Esophagus squamous epithelium (tissue), 5 donors: ENCODE measurements around the gene ESM1. TPM values are rescaled to one million over a fixed set of nuclear protein-coding genes. Genes with fewer than 3 reads are reported as not detected.
"Not testable (repeated sequence)": the region's sequence is repeated elsewhere in the genome, so short reads cannot be mapped to it uniquely, and the experiment has no call there.

ENCODE experiments used
- DNase-seq: peaks from one replicate; lab custom pipeline; 2025; lab: John Stamatoyannopoulos, UW
- H3K27ac ChIP-seq, 4 donors: fragments of 200-600 bp; sonication (generic); one replicate each; pipeline ENCODE4 v1.5.1; 2016 to 2019; ENCODE audit warnings: mild to moderate bottlenecking in 1 of 4
- H3K27me3 ChIP-seq, 4 donors: fragments of 200-600 bp; sonication (generic); 1 replicate in 3 of 4; 2 replicates in 1 of 4; pipeline versions ENCODE4 v1.5.1 to v1.6.0; 2017 to 2021; ENCODE audit warnings: antibody characterized with exemption in 1 of 4
- H3K36me3 ChIP-seq, 3 donors: fragments of 200-600 bp; sonication (generic); one replicate each; pipeline ENCODE4 v1.5.1; 2016 to 2019
- H3K4me1 ChIP-seq, 3 donors: fragments of 200-600 bp; sonication (generic); one replicate each; pipeline ENCODE4 v1.5.1; 2017 to 2019
- H3K4me3 ChIP-seq, 4 donors: fragments of 200-600 bp; sonication (generic); 1 replicate in 3 of 4; 2 replicates in 1 of 4; pipeline ENCODE4 v1.5.1; 2016 to 2019; ENCODE audit warnings: mild to moderate bottlenecking in 2 of 4, moderate library complexity in 1 of 4
- H3K9me3 ChIP-seq, 3 donors: fragments of 200-600 bp; sonication (generic); one replicate each; pipeline ENCODE4 v1.5.1; 2016 to 2019
- POLR2A ChIP-seq, 4 donors: fragments of 450-650 bp; IDR thresholded peaks; one replicate each; pipeline ENCODE4 v1.6.1; 2017; ENCODE audit warnings: antibody characterized with exemption in 4 of 4, mild to moderate bottlenecking in 4 of 4, moderate library complexity in 3 of 4
- WGBS, 2 donors: methylation state at CpG; one replicate each; pipeline ENCODE4 v1.1.5; 2018; 5-methylcytosine and 5-hydroxymethylcytosine counted together
- intact Hi-C: fragments of 100-400 bp; cut with DNase I; formaldehyde crosslinking; loops from one replicate; pipeline ENCODE4 v1.15.0; 2022
- total RNA-seq, 4 donors: library from RNA; depleted of rRNA; stranded (reverse); fragments of >200 nt; gene quantifications; one replicate each; pipeline ENCODE4 v1.1.0, GENCODE V29; 2016
- TF ChIP-seq, protein P1 (sequence below), 6 experiments: fragments of 450-650 bp in 4 of 6; fragments of 200-600 bp in 2 of 6; sonication (generic) in 2 of 6; IDR thresholded peaks; one replicate each; pipeline ENCODE4 v1.5.1; 2016 to 2019; ENCODE audit warnings: antibody characterized with exemption in 6 of 6, mild to moderate bottlenecking in 4 of 6, moderate library complexity in 4 of 6
- donor health status: DM: yes; HTN: yes; CAD: no.

Gene ESM1
- total RNA-seq, 4 donors from 2014 or later: 0.95 TPM; not detected in 3

GRCh38 chr5:55027595-55027994, 42.2 kb upstream of the ESM1 start:
- DNase-seq: no peak
- no peaks in the 10 kb centered on the region for H3K9me3 ChIP-seq
- peaks cover 0 to 10% (median 0%) of the 10 kb centered on the region in 4 donors for H3K27me3 ChIP-seq
- 64 to 75% methylated on average over 3 of the region's 3 CpGs for WGBS, 2 donors
- intact Hi-C loops: no loop called here
- no peak overlapping the region for H3K4me3 ChIP-seq
- TF ChIP-seq, protein P1, sequence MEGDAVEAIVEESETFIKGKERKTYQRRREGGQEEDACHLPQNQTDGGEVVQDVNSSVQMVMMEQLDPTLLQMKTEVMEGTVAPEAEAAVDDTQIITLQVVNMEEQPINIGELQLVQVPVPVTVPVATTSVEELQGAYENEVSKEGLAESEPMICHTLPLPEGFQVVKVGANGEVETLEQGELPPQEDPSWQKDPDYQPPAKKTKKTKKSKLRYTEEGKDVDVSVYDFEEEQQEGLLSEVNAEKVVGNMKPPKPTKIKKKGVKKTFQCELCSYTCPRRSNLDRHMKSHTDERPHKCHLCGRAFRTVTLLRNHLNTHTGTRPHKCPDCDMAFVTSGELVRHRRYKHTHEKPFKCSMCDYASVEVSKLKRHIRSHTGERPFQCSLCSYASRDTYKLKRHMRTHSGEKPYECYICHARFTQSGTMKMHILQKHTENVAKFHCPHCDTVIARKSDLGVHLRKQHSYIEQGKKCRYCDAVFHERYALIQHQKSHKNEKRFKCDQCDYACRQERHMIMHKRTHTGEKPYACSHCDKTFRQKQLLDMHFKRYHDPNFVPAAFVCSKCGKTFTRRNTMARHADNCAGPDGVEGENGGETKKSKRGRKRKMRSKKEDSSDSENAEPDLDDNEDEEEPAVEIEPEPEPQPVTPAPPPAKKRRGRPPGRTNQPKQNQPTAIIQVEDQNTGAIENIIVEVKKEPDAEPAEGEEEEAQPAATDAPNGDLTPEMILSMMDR (IDR thresholded peaks at IDR 0.05): no peak
- TF ChIP-seq POLR2A (IDR thresholded peaks at IDR 0.05): no peak
- H3K27ac ChIP-seq: no peak overlapping the region
- H3K4me1 ChIP-seq: no peaks in the 10 kb centered on the region
- no peaks in the 10 kb centered on the region for H3K36me3 ChIP-seq

GRCh38 chr5:55022450-55022849, 37.1 kb upstream of the ESM1 start:
- no peak overlapping the region for H3K4me3 ChIP-seq
- DNase-seq: no peak
- WGBS, 2 donors: 25 to 45% methylated on average over 2 of the region's 2 CpGs
- no peak overlapping the region for H3K27ac ChIP-seq
- H3K36me3 ChIP-seq: no peaks in the 10 kb centered on the region
- TF ChIP-seq, protein P1 (IDR thresholded peaks at IDR 0.05): no peak
- H3K27me3 ChIP-seq: peaks cover 0 to 10% (median 0%) of the 10 kb centered on the region in 4 donors
- H3K9me3 ChIP-seq: no peaks in the 10 kb centered on the region
- intact Hi-C loops: no loop called here
- no peaks in the 10 kb centered on the region for H3K4me1 ChIP-seq

DNA sequence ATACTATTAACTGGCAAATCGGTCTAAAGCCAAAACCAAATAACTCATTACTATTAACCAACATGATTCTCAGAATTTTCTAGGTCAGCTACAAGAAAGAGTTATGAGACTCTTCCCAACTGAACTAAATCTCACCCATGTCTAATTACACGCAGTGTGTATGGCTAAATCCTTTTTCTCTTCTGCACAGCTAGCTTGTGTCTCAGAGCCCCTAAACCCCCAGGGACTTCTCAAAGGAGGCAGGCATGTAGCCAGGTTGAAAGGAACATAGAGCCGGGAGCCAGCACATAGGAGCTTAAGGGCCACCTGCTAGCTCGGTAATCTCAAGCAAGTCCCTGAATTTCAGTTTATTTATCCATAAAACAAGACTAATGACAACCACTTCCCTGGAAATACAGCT, 36.4 kb upstream of the ESM1 start:
- H3K9me3 ChIP-seq: no peaks in the 10 kb centered on the region
- H3K27ac ChIP-seq: no peak overlapping the region
- TF ChIP-seq, protein P1 (IDR thresholded peaks at IDR 0.05): no peak
- TF ChIP-seq POLR2A (IDR thresholded peaks at IDR 0.05): no peak
- H3K4me3 ChIP-seq: no peak overlapping the region
- H3K36me3 ChIP-seq: no peaks in the 10 kb centered on the region
- no peaks in the 10 kb centered on the region for H3K4me1 ChIP-seq
- DNase-seq: no peak
- H3K27me3 ChIP-seq: peaks cover 0 to 5% (median 0%) of the 10 kb centered on the region in 4 donors
- 51 to 67% methylated on average over 3 to 4 of the region's 4 CpGs for WGBS, 2 donors
- intact Hi-C loops: no loop called here

GRCh38 chr5:55021410-55021809, 36.0 kb upstream of the ESM1 start:
- H3K27ac ChIP-seq: no peak overlapping the region
- no peak overlapping the region for H3K4me3 ChIP-seq
- intact Hi-C loops: no loop called here
- peaks cover 0 to 1% (median 0%) of the 10 kb centered on the region in 4 donors for H3K27me3 ChIP-seq
- no peaks in the 10 kb centered on the region for H3K9me3 ChIP-seq
- TF ChIP-seq, protein P1 (IDR thresholded peaks at IDR 0.05): no peak
- DNase-seq: no peak
- no peaks in the 10 kb centered on the region for H3K36me3 ChIP-seq
- H3K4me1 ChIP-seq: no peaks in the 10 kb centered on the region
- 44 to 52% methylated on average over 6 of the region's 6 CpGs for WGBS, 2 donors

GRCh38 chr5:55010149-55010548, 24.8 kb upstream of the ESM1 start:
- H3K36me3 ChIP-seq, DNase-seq, H3K4me3 ChIP-seq, intact Hi-C loops, H3K4me1 ChIP-seq, H3K27me3 ChIP-seq, H3K27ac ChIP-seq: not testable (repeated sequence)
- WGBS, 2 donors: 55 to 64% methylated on average over 1 of the region's 1 CpG
- H3K9me3 ChIP-seq: peaks cover 0 to 17% (median 0%) of the 10 kb centered on the region in 3 donors

DNA sequence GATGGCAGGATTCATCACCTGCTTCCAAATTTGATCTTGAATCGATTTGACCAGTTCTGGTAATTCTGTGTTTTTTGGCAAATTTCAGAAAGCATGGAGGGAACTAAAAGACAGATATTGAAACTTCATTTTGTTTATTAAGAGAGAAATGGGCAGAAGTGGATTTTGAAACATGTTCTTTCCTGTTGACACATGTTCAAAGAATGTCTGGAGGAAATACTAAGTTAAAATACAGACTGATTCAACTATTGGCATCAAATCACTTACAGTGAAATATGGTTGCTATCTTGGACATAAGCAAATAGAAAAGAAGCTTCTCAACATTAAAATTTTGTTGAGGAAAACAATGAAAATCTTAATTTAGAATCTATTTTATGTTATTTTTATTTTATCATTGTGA, 19.3 kb upstream of the ESM1 start:
- H3K4me1 ChIP-seq: no peaks in the 10 kb centered on the region
- TF ChIP-seq, protein P1 (IDR thresholded peaks at IDR 0.05): no peak
- TF ChIP-seq POLR2A (IDR thresholded peaks at IDR 0.05): no peak
- DNase-seq: no peak
- no peaks in the 10 kb centered on the region for H3K9me3 ChIP-seq
- H3K4me3 ChIP-seq: no peak overlapping the region
- H3K27ac ChIP-seq: no peak overlapping the region
- WGBS, 2 donors: 48 to 67% methylated on average over 1 of the region's 1 CpG
- H3K27me3 ChIP-seq: no peaks in the 10 kb centered on the region
- intact Hi-C loops: no loop called here
- H3K36me3 ChIP-seq: no peaks in the 10 kb centered on the region
